AG04450 (cell line): ENCODE data around the gene ERP27. TPM values are rescaled to one million over a fixed set of nuclear protein-coding genes. Genes with fewer than 3 reads are reported as not detected.
A peak's percentile ranks its signal among the peaks of the same experiment; 100 is the strongest.

Experiments
- CTCF ChIA-PET: fragments of 300-600, 350-600 bp; formaldehyde crosslinking; extraction: SDS; loops from one replicate; lab custom pipeline; 2022; ENCODE audit warnings: antibody characterized with exemption, inconsistent platforms; lab: Charles Lee
- POLR2A ChIA-PET: fragments of 350-600 bp; formaldehyde crosslinking; extraction: SDS; loops from one replicate; lab custom pipeline; 2021; ENCODE audit warnings: antibody characterized with exemption, inconsistent platforms; lab: Yijun Ruan, JAX
- DNase-seq: peaks from one replicate; pipeline ENCODE4 v3.0.0-alpha.2; 2011; ENCODE audit warnings: low read depth, low spot score
- H3K27ac ChIP-seq: one replicate; pipeline ENCODE4 v1.5.1; 2012; ENCODE audit warnings: low read depth, low read length, control low read depth
- H3K27me3 ChIP-seq: one replicate; pipeline ENCODE4 v1.6.0; 2012; ENCODE audit warnings: low read length; ENCODE audit not compliant: control insufficient read depth, insufficient read depth
- H3K4me3 ChIP-seq: 2 replicates; pipeline ENCODE4 v1.5.1; 2011; ENCODE audit warnings: mild to moderate bottlenecking, low read depth, low read length, control low read depth
- H3K9me3 ChIP-seq: 2 replicates; pipeline ENCODE4 v1.5.1; 2012; ENCODE audit warnings: low read length; ENCODE audit not compliant: control insufficient read depth, insufficient read depth
- CTCF ChIP-seq: IDR thresholded peaks from 2 replicates; pipeline ENCODE4 v1.5.1; 2011; ENCODE audit warnings: low read depth, low read length, control low read depth, inconsistent platforms
- polyA plus RNA-seq: library from polyadenylated mRNA; depleted of rRNA; stranded (reverse); fragments of >200 nt; gene quantifications from 2 replicates; pipeline ENCODE4 v1.2.3, GENCODE V29; 2011

ERP27 gene
- polyA plus RNA-seq, 1 experiment: not detected

- no peaks in the 10 kb centered on the region for H3K9me3 ChIP-seq
- no peak overlapping the region for H3K27ac ChIP-seq
- DNase-seq: no peak
- ChIA-PET POLR2A (no interaction called here), CTCF (interaction anchor here (0.6 to 1.4 kb wide), 6 partner anchors 20 to 104 kb away, joined by 3 to 6 read pairs (median 3); no protein-coding TSS in a partner anchor)
- peaks cover 6% of the 10 kb centered on the region for H3K27me3 ChIP-seq
- H3K4me3 ChIP-seq: no peak overlapping the region
- TF ChIP-seq CTCF: no peak
These were observed 47.6 kb downstream of the ERP27 start for GRCh38 chr12:14890701-14891100.

- POLR2A ChIA-PET: no interaction called here
- Histone ChIP-seq H3K4me3 (no peak overlapping the region), H3K27ac (no peak overlapping the region), H3K9me3 (no peaks in the 10 kb centered on the region), H3K27me3 (peaks cover 6% of the 10 kb centered on the region)
- no peak for DNase-seq
- CTCF ChIA-PET: interaction anchor here (1.2 kb wide), 1 partner anchor 9 kb away, joined by 3 read pairs; no protein-coding TSS in a partner anchor
- TF ChIP-seq CTCF: no peak
These were observed 52.1 kb downstream of the ERP27 start for GRCh38 chr12:14886271-14886670.

- Histone ChIP-seq H3K4me3 (peak within 1 kb of the TSS; percentile 39), H3K9me3 (no peaks in the 10 kb centered on the region), H3K27me3 (peaks cover 6% of the 10 kb centered on the region), H3K27ac (no peak within 1 kb of the TSS)
- TF ChIP-seq CTCF: no peak
- CTCF ChIA-PET: interaction anchor here (1.2 kb wide), 1 partner anchor 9 kb away, joined by 3 read pairs; no protein-coding TSS in a partner anchor
- DNase-seq: no peak
- POLR2A ChIA-PET: no interaction called here
These were observed 52.6 kb downstream of the ERP27 start, which contains the start of gene MGP for GRCh38 chr12:14885718-14886221. Gene MGP, minus strand, starts transcription at chr12:14885854. Its CDS starts 63 bp downstream, at chr12:14885791.

- no peaks in the 10 kb centered on the region for H3K9me3 ChIP-seq
- TF ChIP-seq CTCF: no peak
- H3K27ac ChIP-seq: no peak overlapping the region
- POLR2A ChIA-PET: no interaction called here
- DNase-seq: peak; percentile 36
- CTCF ChIA-PET: interaction anchor here (1.1 to 1.5 kb wide), 2 partner anchors 10 to 39 kb away, joined by 3 to 4 read pairs; no protein-coding TSS in a partner anchor
- H3K4me3 ChIP-seq: no peak overlapping the region
- H3K27me3 ChIP-seq: no peaks in the 10 kb centered on the region
These were observed 53.9 kb downstream of the ERP27 start for GRCh38 chr12:14884458-14884878.

- DNase-seq: no peak
- Histone ChIP-seq H3K9me3 (no peaks in the 10 kb centered on the region), H3K4me3 (no peak overlapping the region), H3K27ac (no peak overlapping the region), H3K27me3 (no peaks in the 10 kb centered on the region)
- no peak for TF ChIP-seq CTCF
- POLR2A ChIA-PET: no interaction called here
- CTCF ChIA-PET: interaction anchor here (1.1 to 1.5 kb wide), 2 partner anchors 10 to 38 kb away, joined by 3 to 4 read pairs; no protein-coding TSS in a partner anchor
These were observed 54.7 kb downstream of the ERP27 start for GRCh38 chr12:14883686-14884085.
